Ishikawa (cell line): Measurements from ENCODE around the gene GRID1.

ENCODE experiments used
- EGR1 ChIP-seq: IDR thresholded peaks from 2 replicates; pipeline ENCODE4 v1.6.1; 2012
- EP300 ChIP-seq: IDR thresholded peaks from 2 replicates; pipeline ENCODE4 v1.6.1; 2012; ENCODE audit warnings: borderline replicate concordance
- NFIC ChIP-seq: IDR thresholded peaks from 2 replicates; pipeline ENCODE4 v1.6.1; 2012
- YY1 ChIP-seq: IDR thresholded peaks from 2 replicates; pipeline ENCODE4 v1.6.1; 2012; ENCODE audit warnings: low read depth
- TF ChIP-seq, protein P1 (sequence below): IDR thresholded peaks from 2 replicates; pipeline ENCODE4 v1.6.1; 2012
- TF ChIP-seq, protein P2 (sequence below): IDR thresholded peaks from 2 replicates; pipeline ENCODE4 v1.6.1; 2012
- TF ChIP-seq, protein P3 (sequence below): IDR thresholded peaks from 2 replicates; pipeline ENCODE4 v1.6.1; 2012; ENCODE audit warnings: low read depth, mild to moderate bottlenecking

DNA sequence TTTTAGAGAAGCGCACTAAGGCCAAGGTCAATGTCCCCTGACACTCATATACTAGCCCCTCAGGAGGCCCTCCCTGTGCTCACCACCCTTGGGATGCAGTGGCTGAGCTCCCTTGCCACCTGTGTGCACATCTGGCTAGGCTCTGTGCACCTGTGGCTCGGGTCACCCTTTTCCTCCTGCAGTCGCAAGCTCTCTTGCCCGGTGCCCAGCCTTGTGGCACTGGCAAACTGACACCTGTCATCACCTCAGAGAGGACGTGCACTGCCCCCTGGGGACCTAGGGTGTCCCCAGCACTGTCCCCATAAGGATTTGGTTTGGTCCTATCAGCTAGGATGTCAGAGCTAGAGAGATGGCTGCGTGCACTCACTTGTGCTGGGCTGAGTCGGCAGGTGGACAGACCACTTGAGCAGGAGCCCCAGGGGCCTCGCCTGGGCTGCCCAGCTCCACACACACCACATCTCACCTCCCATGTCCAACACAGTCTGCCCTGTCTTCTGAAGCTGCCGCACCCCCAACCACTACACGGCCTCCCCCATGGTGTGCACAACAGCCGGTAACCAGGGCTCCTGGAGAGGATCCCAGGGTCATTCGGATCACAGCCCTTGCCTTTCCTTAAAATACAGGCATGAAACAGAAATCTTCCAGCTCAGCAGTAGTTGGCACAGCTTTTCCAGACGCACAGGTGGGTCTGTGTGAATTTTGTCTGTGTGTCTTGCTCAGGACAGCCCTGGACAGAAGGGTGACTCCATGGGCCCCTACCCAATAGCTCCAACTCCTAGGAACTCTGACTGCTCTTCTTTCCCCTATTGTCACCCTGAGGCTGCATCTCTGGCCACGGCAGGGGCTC, 111.0 kb downstream of the GRID1 start:
- TF ChIP-seq EP300 (no peak), NFIC (no peak), EGR1 (no peak), YY1 (no peak)
- TF ChIP-seq, protein P1, sequence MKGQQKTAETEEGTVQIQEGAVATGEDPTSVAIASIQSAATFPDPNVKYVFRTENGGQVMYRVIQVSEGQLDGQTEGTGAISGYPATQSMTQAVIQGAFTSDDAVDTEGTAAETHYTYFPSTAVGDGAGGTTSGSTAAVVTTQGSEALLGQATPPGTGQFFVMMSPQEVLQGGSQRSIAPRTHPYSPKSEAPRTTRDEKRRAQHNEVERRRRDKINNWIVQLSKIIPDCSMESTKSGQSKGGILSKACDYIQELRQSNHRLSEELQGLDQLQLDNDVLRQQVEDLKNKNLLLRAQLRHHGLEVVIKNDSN = no peak
- TF ChIP-seq, protein P2, sequence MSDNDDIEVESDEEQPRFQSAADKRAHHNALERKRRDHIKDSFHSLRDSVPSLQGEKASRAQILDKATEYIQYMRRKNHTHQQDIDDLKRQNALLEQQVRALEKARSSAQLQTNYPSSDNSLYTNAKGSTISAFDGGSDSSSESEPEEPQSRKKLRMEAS = no peak
- TF ChIP-seq, protein P3, sequence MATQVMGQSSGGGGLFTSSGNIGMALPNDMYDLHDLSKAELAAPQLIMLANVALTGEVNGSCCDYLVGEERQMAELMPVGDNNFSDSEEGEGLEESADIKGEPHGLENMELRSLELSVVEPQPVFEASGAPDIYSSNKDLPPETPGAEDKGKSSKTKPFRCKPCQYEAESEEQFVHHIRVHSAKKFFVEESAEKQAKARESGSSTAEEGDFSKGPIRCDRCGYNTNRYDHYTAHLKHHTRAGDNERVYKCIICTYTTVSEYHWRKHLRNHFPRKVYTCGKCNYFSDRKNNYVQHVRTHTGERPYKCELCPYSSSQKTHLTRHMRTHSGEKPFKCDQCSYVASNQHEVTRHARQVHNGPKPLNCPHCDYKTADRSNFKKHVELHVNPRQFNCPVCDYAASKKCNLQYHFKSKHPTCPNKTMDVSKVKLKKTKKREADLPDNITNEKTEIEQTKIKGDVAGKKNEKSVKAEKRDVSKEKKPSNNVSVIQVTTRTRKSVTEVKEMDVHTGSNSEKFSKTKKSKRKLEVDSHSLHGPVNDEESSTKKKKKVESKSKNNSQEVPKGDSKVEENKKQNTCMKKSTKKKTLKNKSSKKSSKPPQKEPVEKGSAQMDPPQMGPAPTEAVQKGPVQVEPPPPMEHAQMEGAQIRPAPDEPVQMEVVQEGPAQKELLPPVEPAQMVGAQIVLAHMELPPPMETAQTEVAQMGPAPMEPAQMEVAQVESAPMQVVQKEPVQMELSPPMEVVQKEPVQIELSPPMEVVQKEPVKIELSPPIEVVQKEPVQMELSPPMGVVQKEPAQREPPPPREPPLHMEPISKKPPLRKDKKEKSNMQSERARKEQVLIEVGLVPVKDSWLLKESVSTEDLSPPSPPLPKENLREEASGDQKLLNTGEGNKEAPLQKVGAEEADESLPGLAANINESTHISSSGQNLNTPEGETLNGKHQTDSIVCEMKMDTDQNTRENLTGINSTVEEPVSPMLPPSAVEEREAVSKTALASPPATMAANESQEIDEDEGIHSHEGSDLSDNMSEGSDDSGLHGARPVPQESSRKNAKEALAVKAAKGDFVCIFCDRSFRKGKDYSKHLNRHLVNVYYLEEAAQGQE = no peak
